ENCODE measurements around the gene NTN1.

Gene NTN1

DNA sequence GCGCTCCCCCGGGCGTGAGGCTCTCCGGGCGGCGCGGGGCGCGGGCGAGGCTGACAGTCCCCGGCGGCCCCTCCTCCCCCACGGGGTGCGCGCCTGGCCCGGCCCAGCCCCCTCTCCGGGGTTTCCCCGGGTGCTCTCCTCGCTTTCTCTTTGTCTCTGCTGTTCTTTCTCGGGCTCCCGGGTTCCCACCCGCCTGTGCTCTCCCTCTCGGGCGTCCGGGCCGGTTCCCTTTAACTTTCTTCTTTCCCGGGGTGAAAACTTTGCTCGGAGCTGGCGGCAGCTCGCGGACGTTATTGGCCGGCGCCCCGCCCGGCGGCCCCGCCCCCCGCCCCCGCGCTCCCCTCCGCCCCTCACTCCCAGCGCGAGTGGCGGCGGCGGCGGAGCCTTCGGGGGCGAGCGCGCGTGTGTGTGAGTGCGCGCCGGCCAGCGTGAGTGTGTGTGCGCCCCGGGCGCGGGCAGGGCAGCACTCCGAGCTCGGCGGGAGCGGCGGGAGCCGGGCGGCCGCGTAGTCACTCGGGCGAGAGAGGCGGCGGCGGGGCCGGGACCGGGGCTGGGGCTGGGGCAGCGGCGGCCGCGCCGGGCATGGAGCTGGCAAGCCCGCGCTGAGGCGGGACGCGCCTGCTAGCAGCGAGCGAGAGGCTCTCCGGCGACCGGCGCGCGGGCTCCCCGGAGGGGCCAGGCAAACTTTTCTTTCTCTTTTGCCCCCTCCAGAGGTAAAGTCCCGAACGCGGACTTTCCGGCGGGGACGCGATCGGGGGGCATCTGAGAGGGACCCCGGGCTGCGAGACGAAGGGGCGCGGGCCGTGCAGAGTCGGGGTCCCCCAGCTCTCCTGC lies at the start of gene NTN1:
Gene NTN1 (plus strand): TSS at position 353 of the 834 bp plus-strand sequence. CDS start 864 bp downstream, outside the sequence.
- peak within 1 kb of the TSS; percentile 39 for H3K4me2 ChIP-seq (ENCODE audit: low read length)
- no peaks in the 10 kb centered on the region for H3F3A ChIP-seq (ENCODE audit: control insufficient read depth, insufficient read depth)
- no peaks in the 10 kb centered on the region for H4K20me1 ChIP-seq (ENCODE audit: control insufficient read depth, insufficient read depth, low read depth, low read length)
- H3K4me3 ChIP-seq (ENCODE audit: low read length): peak within 1 kb of the TSS; percentile 22; the same call in 1 of the 2 replicates
- no peaks in the 10 kb centered on the region for H3K79me2 ChIP-seq (ENCODE audit: control insufficient read depth, low read length)
- H3K27ac ChIP-seq (ENCODE audit: low read depth, low read length): no peak within 1 kb of the TSS
- peaks cover 5% of the 10 kb centered on the region; the same call in 1 of the 2 replicates for H3K4me1 ChIP-seq (ENCODE audit: control insufficient read depth, low read length)
- peaks cover 42% of the 10 kb centered on the region for H3K27me3 ChIP-seq (ENCODE audit: control insufficient read depth, low read length)
- H3K9me3 ChIP-seq (ENCODE audit: control insufficient read depth, insufficient read depth, low read length): no peaks in the 10 kb centered on the region
- no peaks in the 10 kb centered on the region for H3K9me2 ChIP-seq (replicated peaks; ENCODE audit: control insufficient read depth, low read length)
- TF ChIP-seq, protein P1, sequence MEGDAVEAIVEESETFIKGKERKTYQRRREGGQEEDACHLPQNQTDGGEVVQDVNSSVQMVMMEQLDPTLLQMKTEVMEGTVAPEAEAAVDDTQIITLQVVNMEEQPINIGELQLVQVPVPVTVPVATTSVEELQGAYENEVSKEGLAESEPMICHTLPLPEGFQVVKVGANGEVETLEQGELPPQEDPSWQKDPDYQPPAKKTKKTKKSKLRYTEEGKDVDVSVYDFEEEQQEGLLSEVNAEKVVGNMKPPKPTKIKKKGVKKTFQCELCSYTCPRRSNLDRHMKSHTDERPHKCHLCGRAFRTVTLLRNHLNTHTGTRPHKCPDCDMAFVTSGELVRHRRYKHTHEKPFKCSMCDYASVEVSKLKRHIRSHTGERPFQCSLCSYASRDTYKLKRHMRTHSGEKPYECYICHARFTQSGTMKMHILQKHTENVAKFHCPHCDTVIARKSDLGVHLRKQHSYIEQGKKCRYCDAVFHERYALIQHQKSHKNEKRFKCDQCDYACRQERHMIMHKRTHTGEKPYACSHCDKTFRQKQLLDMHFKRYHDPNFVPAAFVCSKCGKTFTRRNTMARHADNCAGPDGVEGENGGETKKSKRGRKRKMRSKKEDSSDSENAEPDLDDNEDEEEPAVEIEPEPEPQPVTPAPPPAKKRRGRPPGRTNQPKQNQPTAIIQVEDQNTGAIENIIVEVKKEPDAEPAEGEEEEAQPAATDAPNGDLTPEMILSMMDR (IDR thresholded peaks at IDR 0.05; ENCODE audit: low read depth, low read length, poor library complexity, severe bottlenecking): no peak
- TF ChIP-seq EZH2phosphoT487 (IDR thresholded peaks at IDR 0.05; ENCODE audit: borderline replicate concordance, low read length): no peak
- no peaks in the 10 kb centered on the region for H3K36me3 ChIP-seq (ENCODE audit: control insufficient read depth, low read length)

DNA sequence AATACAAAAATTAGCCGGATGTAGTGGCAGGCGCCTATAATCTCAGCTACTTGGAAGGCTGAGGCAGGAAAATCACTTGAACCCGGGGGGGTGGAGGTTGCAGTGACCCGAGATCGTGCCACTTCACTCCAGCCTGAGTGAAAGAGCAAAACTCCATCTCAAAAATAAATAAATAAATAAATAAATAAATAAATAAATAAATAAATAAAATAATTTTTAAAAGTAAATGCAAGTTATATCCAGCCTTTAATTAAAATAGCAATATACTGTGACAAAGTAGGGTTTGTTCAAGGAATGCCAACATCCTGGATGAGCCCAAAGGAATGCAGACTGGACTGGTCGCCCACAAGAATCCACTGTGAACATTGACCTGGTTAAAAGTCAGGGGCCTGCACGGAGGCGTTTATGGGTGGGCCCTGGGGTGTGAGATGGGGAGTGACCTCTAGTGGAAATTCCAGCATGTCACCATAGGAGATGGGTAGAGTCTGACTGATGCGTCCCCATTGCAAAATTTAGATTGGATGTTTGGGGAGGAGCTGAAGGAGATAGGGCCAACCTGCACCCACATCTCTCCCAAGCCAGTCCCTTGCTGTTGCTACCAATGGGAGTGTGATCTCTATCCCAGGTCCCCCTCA lies 46.1 kb upstream of the NTN1 start:
- H3K27me3 ChIP-seq (ENCODE audit: control insufficient read depth, low read length): peaks cover 7% of the 10 kb centered on the region; the same call in 1 of the 2 replicates
- H3K9me3 ChIP-seq (ENCODE audit: control insufficient read depth, insufficient read depth, low read length): no peaks in the 10 kb centered on the region
- H3K4me3 ChIP-seq (ENCODE audit: low read length): no peak overlapping the region
- no peaks in the 10 kb centered on the region for H3K9me2 ChIP-seq (replicated peaks; ENCODE audit: control insufficient read depth, low read length)
- no peaks in the 10 kb centered on the region for H3F3A ChIP-seq (ENCODE audit: control insufficient read depth, insufficient read depth)
- no peak for TF ChIP-seq EZH2phosphoT487 (IDR thresholded peaks at IDR 0.05; ENCODE audit: borderline replicate concordance, low read length)
- TF ChIP-seq, protein P1 (IDR thresholded peaks at IDR 0.05; ENCODE audit: low read depth, low read length, poor library complexity, severe bottlenecking): no peak
- H3K79me2 ChIP-seq (ENCODE audit: control insufficient read depth, low read length): no peaks in the 10 kb centered on the region
- H3K4me1 ChIP-seq (ENCODE audit: control insufficient read depth, low read length): no peaks in the 10 kb centered on the region
- no peak overlapping the region for H3K27ac ChIP-seq (ENCODE audit: low read depth, low read length)
- no peak overlapping the region for H3K4me2 ChIP-seq (ENCODE audit: low read length)
- no peaks in the 10 kb centered on the region for H3K36me3 ChIP-seq (ENCODE audit: control insufficient read depth, low read length)
- no peaks in the 10 kb centered on the region for H4K20me1 ChIP-seq (ENCODE audit: control insufficient read depth, insufficient read depth, low read depth, low read length)

DNA sequence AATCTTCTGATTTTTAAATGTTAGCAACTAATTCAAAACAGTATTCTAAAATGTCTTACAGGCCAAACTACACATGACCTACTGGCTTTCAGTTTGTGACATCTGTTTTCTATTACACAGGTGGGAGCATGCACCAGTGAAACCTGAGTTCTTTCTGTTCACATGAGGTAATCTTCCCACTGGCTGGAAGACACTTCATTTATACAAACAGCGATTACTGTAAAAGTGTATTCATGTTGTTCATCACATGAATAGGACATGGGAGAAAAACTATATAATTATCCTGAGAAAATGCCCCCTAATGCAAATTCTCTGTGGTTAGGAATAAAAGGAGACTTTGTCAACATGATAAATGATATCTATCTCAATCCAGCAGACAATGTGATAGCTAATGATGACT lies 44.7 kb upstream of the NTN1 start:
- Histone ChIP-seq H3K4me1 (ENCODE audit: control insufficient read depth, low read length) (no peaks in the 10 kb centered on the region), H3K4me2 (ENCODE audit: low read length) (no peak overlapping the region), H3K9me3 (ENCODE audit: control insufficient read depth, insufficient read depth, low read length) (no peaks in the 10 kb centered on the region), H3K27ac (ENCODE audit: low read depth, low read length) (no peak overlapping the region), H3K4me3 (ENCODE audit: low read length) (no peak overlapping the region), H4K20me1 (ENCODE audit: control insufficient read depth, insufficient read depth, low read depth, low read length) (no peaks in the 10 kb centered on the region), H3K36me3 (ENCODE audit: control insufficient read depth, low read length) (no peaks in the 10 kb centered on the region), H3K9me2 (replicated peaks; ENCODE audit: control insufficient read depth, low read length) (no peaks in the 10 kb centered on the region), H3F3A (ENCODE audit: control insufficient read depth, insufficient read depth) (no peaks in the 10 kb centered on the region), H3K79me2 (ENCODE audit: control insufficient read depth, low read length) (no peaks in the 10 kb centered on the region), H3K27me3 (ENCODE audit: control insufficient read depth, low read length) (peaks cover 7% of the 10 kb centered on the region; the same call in 1 of the 2 replicates)
- TF ChIP-seq, protein P1 (IDR thresholded peaks at IDR 0.05; ENCODE audit: low read depth, low read length, poor library complexity, severe bottlenecking): no peak
- TF ChIP-seq EZH2phosphoT487 (IDR thresholded peaks at IDR 0.05; ENCODE audit: borderline replicate concordance, low read length): no peak

Measured in DOHH2 (cell line).